ENCODE measurements around the gene DNAL4. TPM values are rescaled to one million over a fixed set of nuclear protein-coding genes. Genes with fewer than 3 reads are reported as not detected.

DNAL4 gene
- total RNA-seq, 1 experiment from 2014 or later: 18.3 TPM

DNA sequence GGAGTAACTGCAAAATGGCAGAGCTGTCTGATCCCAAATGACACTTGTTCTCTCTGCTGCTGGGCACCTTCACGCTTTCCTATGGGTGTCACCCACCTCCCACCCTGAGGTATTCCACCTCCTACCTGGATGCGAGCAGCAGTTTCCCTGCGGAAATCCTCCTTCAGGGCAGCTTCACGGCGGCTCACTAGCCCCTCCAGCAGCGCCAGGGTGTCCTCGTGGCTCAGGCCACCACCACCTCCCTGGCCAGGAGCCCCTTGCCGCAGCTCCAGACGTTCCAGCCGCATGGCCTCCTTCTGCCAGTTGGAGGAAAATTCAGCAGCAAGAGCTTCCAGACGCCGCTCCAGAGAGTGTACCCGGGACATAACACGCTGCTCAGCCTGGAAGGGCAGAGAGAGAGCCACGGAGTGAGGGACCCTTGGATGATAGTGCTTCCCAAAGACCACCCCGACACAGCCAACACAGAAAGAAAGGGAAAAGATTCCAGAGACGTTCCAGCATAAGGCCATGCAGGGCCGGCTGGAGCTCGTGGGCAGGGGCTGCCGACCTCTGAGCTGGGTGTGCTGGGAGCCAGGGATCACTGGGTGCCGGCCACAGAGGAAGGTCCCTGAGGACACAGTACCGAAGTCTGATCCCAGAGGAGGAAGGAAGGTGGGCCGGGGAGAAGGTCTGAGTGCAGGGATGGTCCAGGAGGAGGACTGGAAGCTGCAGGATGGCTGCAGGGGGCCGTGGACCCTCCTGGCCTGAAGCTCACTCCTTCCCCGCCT, 51.6 kb downstream of the DNAL4 start:
- H3K4me3 Mint-ChIP-seq (ENCODE audit: unreplicated experiment): no peak overlapping the region
- H3K27me3 Mint-ChIP-seq (ENCODE audit: insufficient read depth, unreplicated experiment): no peaks in the 10 kb centered on the region
- TF ChIP-seq, protein P1, sequence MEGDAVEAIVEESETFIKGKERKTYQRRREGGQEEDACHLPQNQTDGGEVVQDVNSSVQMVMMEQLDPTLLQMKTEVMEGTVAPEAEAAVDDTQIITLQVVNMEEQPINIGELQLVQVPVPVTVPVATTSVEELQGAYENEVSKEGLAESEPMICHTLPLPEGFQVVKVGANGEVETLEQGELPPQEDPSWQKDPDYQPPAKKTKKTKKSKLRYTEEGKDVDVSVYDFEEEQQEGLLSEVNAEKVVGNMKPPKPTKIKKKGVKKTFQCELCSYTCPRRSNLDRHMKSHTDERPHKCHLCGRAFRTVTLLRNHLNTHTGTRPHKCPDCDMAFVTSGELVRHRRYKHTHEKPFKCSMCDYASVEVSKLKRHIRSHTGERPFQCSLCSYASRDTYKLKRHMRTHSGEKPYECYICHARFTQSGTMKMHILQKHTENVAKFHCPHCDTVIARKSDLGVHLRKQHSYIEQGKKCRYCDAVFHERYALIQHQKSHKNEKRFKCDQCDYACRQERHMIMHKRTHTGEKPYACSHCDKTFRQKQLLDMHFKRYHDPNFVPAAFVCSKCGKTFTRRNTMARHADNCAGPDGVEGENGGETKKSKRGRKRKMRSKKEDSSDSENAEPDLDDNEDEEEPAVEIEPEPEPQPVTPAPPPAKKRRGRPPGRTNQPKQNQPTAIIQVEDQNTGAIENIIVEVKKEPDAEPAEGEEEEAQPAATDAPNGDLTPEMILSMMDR (IDR thresholded peaks at IDR 0.05; ENCODE audit: unreplicated experiment): no peak
- CTCF ChIA-PET: interaction anchor here (1.1 to 1.3 kb wide), 2 partner anchors 9 to 27 kb away, joined by 3 to 4 read pairs; no protein-coding TSS in a partner anchor
- peaks cover 2% of the 10 kb centered on the region for H3K4me1 Mint-ChIP-seq (ENCODE audit: insufficient read depth, unreplicated experiment)
- BruUV-seq (replicated peaks): no TSS peak
- no peaks in the 10 kb centered on the region for H3K9me3 Mint-ChIP-seq (ENCODE audit: unreplicated experiment)
- no peak overlapping the region for H3K27ac Mint-ChIP-seq (ENCODE audit: low read depth, unreplicated experiment)
- no peak for DNase-seq (ENCODE audit: unreplicated experiment)
- POLR2A ChIA-PET: interaction anchor here (1.2 to 2.9 kb wide), 3 partner anchors 12 to 35 kb away, joined by 3 to 9 read pairs (median 3); no protein-coding TSS in a partner anchor
- intact Hi-C loops (cut with micrococcal nuclease): no loop called here
- H3K36me3 Mint-ChIP-seq (ENCODE audit: insufficient read depth, unreplicated experiment): peaks cover 83% of the 10 kb centered on the region

DNA sequence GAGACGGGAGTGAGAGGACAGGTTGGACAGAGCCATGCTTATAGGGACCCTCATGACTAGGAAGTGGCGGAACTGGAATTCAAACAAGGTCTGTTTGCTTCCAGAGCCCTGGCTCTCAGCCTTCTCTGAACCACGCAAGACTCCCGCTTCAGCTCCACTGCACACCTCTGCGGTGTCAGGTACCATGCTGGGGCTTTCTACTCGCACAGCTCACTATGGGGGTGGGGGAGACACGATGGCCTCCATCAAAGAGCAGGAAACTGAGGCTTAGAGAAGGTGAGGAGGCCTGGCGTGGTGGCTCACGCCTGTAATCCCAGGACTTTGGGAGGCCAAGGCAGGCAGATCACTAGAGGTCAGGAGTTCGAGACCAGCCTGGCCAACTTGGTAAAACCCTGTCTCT, 52.4 kb downstream of the DNAL4 start:
- CTCF ChIA-PET: interaction anchor here (0.6 to 1.1 kb wide), 2 partner anchors 27 to 61 kb away, joined by 3 to 4 read pairs; no protein-coding TSS in a partner anchor
- POLR2A ChIA-PET: interaction anchor here (0.6 to 2.9 kb wide), 3 partner anchors 13 to 689 kb away, joined by 3 to 9 read pairs (median 3); partner anchors contain the start of gene CBX7
- H3K36me3 Mint-ChIP-seq (ENCODE audit: insufficient read depth, unreplicated experiment): peaks cover 81% of the 10 kb centered on the region

DNA sequence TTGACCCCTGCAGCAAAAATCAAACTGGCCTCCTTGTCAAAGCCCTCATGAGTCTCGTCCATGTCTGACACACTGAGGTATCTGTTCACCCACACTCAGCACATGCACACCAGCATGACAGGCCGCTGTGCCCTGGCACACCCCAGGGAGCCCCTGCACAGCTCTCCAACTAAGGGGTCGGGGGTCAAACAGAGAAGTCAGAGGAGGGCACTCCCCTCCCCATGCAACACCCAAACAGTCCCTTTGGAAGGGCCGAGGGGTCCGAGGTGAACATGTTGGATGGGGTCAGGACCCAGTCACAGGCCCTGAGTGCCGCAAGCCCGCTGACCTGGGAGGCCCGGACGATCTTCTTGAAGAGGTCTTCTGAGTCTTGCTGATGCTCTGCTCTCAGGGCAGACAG, 52.8 kb downstream of the DNAL4 start:
- H3K27me3 Mint-ChIP-seq (ENCODE audit: insufficient read depth, unreplicated experiment): no peaks in the 10 kb centered on the region
- no peaks in the 10 kb centered on the region for H3K9me3 Mint-ChIP-seq (ENCODE audit: unreplicated experiment)
- ChIA-PET CTCF (interaction anchor here (0.6 to 1.1 kb wide), 2 partner anchors 28 to 61 kb away, joined by 3 to 4 read pairs; no protein-coding TSS in a partner anchor), POLR2A (interaction anchor here (0.6 to 2.9 kb wide), 3 partner anchors 14 to 688 kb away, joined by 3 to 9 read pairs (median 3); partner anchors contain the start of gene CBX7)
- H3K36me3 Mint-ChIP-seq (ENCODE audit: insufficient read depth, unreplicated experiment): peaks cover 84% of the 10 kb centered on the region
- H3K4me1 Mint-ChIP-seq (ENCODE audit: insufficient read depth, unreplicated experiment): peaks cover 4% of the 10 kb centered on the region
- H3K27ac Mint-ChIP-seq (ENCODE audit: low read depth, unreplicated experiment): no peak overlapping the region
- intact Hi-C loops (cut with micrococcal nuclease): no loop called here
- TF ChIP-seq, protein P1 (IDR thresholded peaks at IDR 0.05; ENCODE audit: unreplicated experiment): no peak
- H3K4me3 Mint-ChIP-seq (ENCODE audit: unreplicated experiment): no peak overlapping the region
- no TSS peak for BruUV-seq (replicated peaks)
- no peak for DNase-seq (ENCODE audit: unreplicated experiment)

More for the DNA sequence above, 52.4 kb downstream of the DNAL4 start:
- H3K27ac Mint-ChIP-seq (ENCODE audit: low read depth, unreplicated experiment): no peak overlapping the region
- TF ChIP-seq, protein P1 (IDR thresholded peaks at IDR 0.05; ENCODE audit: unreplicated experiment): no peak
- intact Hi-C loops (cut with micrococcal nuclease): no loop called here
- no peaks in the 10 kb centered on the region for H3K9me3 Mint-ChIP-seq (ENCODE audit: unreplicated experiment)
- no peaks in the 10 kb centered on the region for H3K27me3 Mint-ChIP-seq (ENCODE audit: insufficient read depth, unreplicated experiment)
- no peak for DNase-seq (ENCODE audit: unreplicated experiment)
- H3K4me3 Mint-ChIP-seq (ENCODE audit: unreplicated experiment): no peak overlapping the region
- BruUV-seq (replicated peaks): no TSS peak
- H3K4me1 Mint-ChIP-seq (ENCODE audit: insufficient read depth, unreplicated experiment): peaks cover 4% of the 10 kb centered on the region

DNA sequence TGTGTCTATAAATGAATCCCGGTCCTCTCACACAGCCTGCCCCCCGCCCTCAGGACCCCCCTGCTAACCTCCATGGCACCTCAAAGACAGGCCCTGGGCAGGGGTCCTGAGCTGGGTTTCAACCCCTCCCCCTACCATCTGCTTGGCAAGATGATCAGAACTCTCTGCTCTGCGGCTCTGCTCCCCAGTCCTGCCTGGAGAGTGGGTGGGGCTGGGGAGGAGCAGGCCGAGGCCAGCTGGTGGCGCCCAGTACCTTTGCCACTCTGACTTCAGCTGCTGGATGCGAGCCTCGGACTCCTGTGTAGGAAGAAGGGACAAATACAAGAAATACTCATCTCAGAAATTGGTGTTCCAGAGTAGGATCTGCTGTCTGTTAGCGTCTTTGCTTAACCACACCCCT, 53.2 kb downstream of the DNAL4 start:
- Mint-ChIP-seq H3K27me3 (ENCODE audit: insufficient read depth, unreplicated experiment) (no peaks in the 10 kb centered on the region), H3K27ac (ENCODE audit: low read depth, unreplicated experiment) (no peak overlapping the region), H3K4me3 (ENCODE audit: unreplicated experiment) (no peak overlapping the region), H3K9me3 (ENCODE audit: unreplicated experiment) (no peaks in the 10 kb centered on the region), H3K36me3 (ENCODE audit: insufficient read depth, unreplicated experiment) (peaks cover 80% of the 10 kb centered on the region), H3K4me1 (ENCODE audit: insufficient read depth, unreplicated experiment) (peaks cover 4% of the 10 kb centered on the region)
- CTCF ChIA-PET: no interaction called here
- no peak for DNase-seq (ENCODE audit: unreplicated experiment)
- no TSS peak for BruUV-seq (replicated peaks)
- TF ChIP-seq, protein P1 (IDR thresholded peaks at IDR 0.05; ENCODE audit: unreplicated experiment): no peak
- intact Hi-C loops (cut with micrococcal nuclease): no loop called here
- POLR2A ChIA-PET: interaction anchor here (0.6 to 1.0 kb wide), 2 partner anchors 17 to 412 kb away, joined by 3 read pairs; partner anchors contain the start of gene CBX7
